ENCODE results near the gene CAMKMT. TPM values are rescaled to one million over a fixed set of nuclear protein-coding genes. Genes with fewer than 3 reads are reported as not detected.
A peak's percentile ranks its signal among the peaks of the same experiment; 100 is the strongest.

CAMKMT gene
- total RNA-seq, 4 donors from 2014 or later, result 9.8 to 33.0 (median 18.7) TPM

GRCh38 chr2:44713170-44713569 is 351.4 kb downstream of the CAMKMT start:
- H3K4me3 ChIP-seq, result no peak overlapping the region
- peak overlapping the region in 1 of 4 donors; percentile 15 for H3K27ac ChIP-seq
- no peak for TF ChIP-seq CTCF (IDR thresholded peaks at IDR 0.05)
- no peak for TF ChIP-seq POLR2A (IDR thresholded peaks at IDR 0.05)
- H3K36me3 ChIP-seq, result no peaks in the 10 kb centered on the region
- H3K9me3 ChIP-seq, result no peaks in the 10 kb centered on the region
- H3K27me3 ChIP-seq, result no peaks in the 10 kb centered on the region
- H3K4me1 ChIP-seq, result no peaks in the 10 kb centered on the region
- peak in 2 of 3 donors; percentile 61 to 63 for DNase-seq

GRCh38 chr2:44715671-44716081 is 353.9 kb downstream of the CAMKMT start:
- no peak for TF ChIP-seq CTCF (IDR thresholded peaks at IDR 0.05)
- TF ChIP-seq POLR2A (IDR thresholded peaks at IDR 0.05), result no peak
- Histone ChIP-seq H3K27ac (no peak overlapping the region), H3K27me3 (no peaks in the 10 kb centered on the region), H3K9me3 (no peaks in the 10 kb centered on the region), H3K36me3 (no peaks in the 10 kb centered on the region), H3K4me3 (no peak overlapping the region), H3K4me1 (no peaks in the 10 kb centered on the region)
- no peak for DNase-seq

- no peaks in the 10 kb centered on the region for H3K36me3 ChIP-seq
These were observed 354.4 kb downstream of the CAMKMT start for GRCh38 chr2:44716131-44716530.

GRCh38 chr2:44718431-44718830 is 356.7 kb downstream of the CAMKMT start:
- H3K27ac ChIP-seq, result no peak overlapping the region
- TF ChIP-seq POLR2A (IDR thresholded peaks at IDR 0.05) (no peak), CTCF (IDR thresholded peaks at IDR 0.05) (no peak)
- H3K4me1 ChIP-seq, result no peaks in the 10 kb centered on the region
- DNase-seq, result no peak
- no peaks in the 10 kb centered on the region for H3K27me3 ChIP-seq
- H3K4me3 ChIP-seq, result no peak overlapping the region
- no peaks in the 10 kb centered on the region for H3K9me3 ChIP-seq
- no peaks in the 10 kb centered on the region for H3K36me3 ChIP-seq

More at GRCh38 chr2:44716131-44716530, 354.4 kb downstream of the CAMKMT start:
- DNase-seq, result no peak
- Histone ChIP-seq H3K27ac (no peak overlapping the region), H3K27me3 (no peaks in the 10 kb centered on the region), H3K4me1 (no peaks in the 10 kb centered on the region), H3K9me3 (no peaks in the 10 kb centered on the region), H3K4me3 (no peak overlapping the region)
- TF ChIP-seq POLR2A (IDR thresholded peaks at IDR 0.05) (no peak), CTCF (IDR thresholded peaks at IDR 0.05) (no peak)

- no peak for DNase-seq
- Histone ChIP-seq H3K36me3 (no peaks in the 10 kb centered on the region), H3K4me1 (no peaks in the 10 kb centered on the region), H3K9me3 (no peaks in the 10 kb centered on the region), H3K27me3 (no peaks in the 10 kb centered on the region), H3K27ac (no peak overlapping the region), H3K4me3 (no peak overlapping the region)
- TF ChIP-seq CTCF (IDR thresholded peaks at IDR 0.05) (no peak), POLR2A (IDR thresholded peaks at IDR 0.05) (no peak)
These were observed 357.8 kb downstream of the CAMKMT start for GRCh38 chr2:44719562-44719961.

- H3K4me3 ChIP-seq, result no peak overlapping the region
- no peaks in the 10 kb centered on the region for H3K4me1 ChIP-seq
- no peaks in the 10 kb centered on the region for H3K9me3 ChIP-seq
- H3K27ac ChIP-seq, result no peak overlapping the region
- no peaks in the 10 kb centered on the region for H3K36me3 ChIP-seq
- no peak for DNase-seq
- no peak for TF ChIP-seq CTCF (IDR thresholded peaks at IDR 0.05)
- TF ChIP-seq POLR2A (IDR thresholded peaks at IDR 0.05), result no peak
- H3K27me3 ChIP-seq, result no peaks in the 10 kb centered on the region
These were observed 360.4 kb downstream of the CAMKMT start for GRCh38 chr2:44722026-44722625.

Measured in Peyer's patch (tissue), 4 donors.